ENCODE data around the gene NKAIN2. TPM values are rescaled to one million over a fixed set of nuclear protein-coding genes. Genes with fewer than 3 reads are reported as not detected.
"Not testable (repeated sequence)": the region's sequence is repeated elsewhere in the genome, so short reads cannot be mapped to it uniquely, and the experiment has no call there.

Gene NKAIN2
- polyA plus RNA-seq, 1 donor (not counting 4 experiments of a cell fraction or from before 2014, with no cell fraction given), result 0.13 TPM

GRCh38 chr6:124396361-124396760 is 592.7 kb downstream of the NKAIN2 start:
- Histone ChIP-seq H3K79me2 (ENCODE audit: control insufficient read depth, insufficient read depth, low read length) (no peaks in the 10 kb centered on the region), H3K9ac (ENCODE audit: control insufficient read depth, extremely low read depth, insufficient read depth, low read length) (no peak overlapping the region), H3K9me1 (ENCODE audit: control insufficient read depth, extremely low read depth, insufficient read depth, low read length) (no peaks in the 10 kb centered on the region), H3K4me3 (ENCODE audit: control insufficient read depth in 2 of 3, extremely low read depth in 1 of 3, insufficient read depth in 2 of 3, low read depth in 1 of 3, low read length in 3 of 3) (no peak overlapping the region), H3K4me2 (ENCODE audit: control insufficient read depth, extremely low read depth, insufficient read depth, low read depth, low read length) (no peak overlapping the region), H3K27ac (ENCODE audit: control insufficient read depth, insufficient read depth, low read length) (no peak overlapping the region), H3K27me3 (ENCODE audit: control insufficient read depth, extremely low read depth, insufficient read depth, low read length) (no peaks in the 10 kb centered on the region), H3K4me1 (ENCODE audit: control insufficient read depth, extremely low read depth, insufficient read depth, low read length) (no peaks in the 10 kb centered on the region), H3K36me3 (ENCODE audit: control insufficient read depth in 2 of 2, extremely low read depth in 1 of 2, insufficient read depth in 2 of 2, low read length in 2 of 2) (no peaks in the 10 kb centered on the region), H2AFZ (ENCODE audit: control insufficient read depth, low read length) (no peak overlapping the region), H3K9me3 (ENCODE audit: control insufficient read depth, low read depth, low read length) (no peaks in the 10 kb centered on the region), H4K20me1 (ENCODE audit: control insufficient read depth, extremely low read depth, insufficient read depth, low read length) (no peaks in the 10 kb centered on the region)
- dilution Hi-C loops (cut with MboI; ENCODE audit: extremely low pct_ligation_motif_present, low sequenced_read_pairs), result no loop called here
- no peak for TF ChIP-seq EZH2 (IDR thresholded peaks at IDR 0.05; ENCODE audit: low read length)
- DNase-seq (ENCODE audit: low read depth, low spot score) (no peak), FAIRE-seq (no peak)

- Histone ChIP-seq H4K20me1 (ENCODE audit: control insufficient read depth, extremely low read depth, insufficient read depth, low read length) (no peaks in the 10 kb centered on the region), H3K9me1 (ENCODE audit: control insufficient read depth, extremely low read depth, insufficient read depth, low read length) (no peaks in the 10 kb centered on the region), H3K27ac (ENCODE audit: control insufficient read depth, insufficient read depth, low read length) (no peak overlapping the region), H3K79me2 (ENCODE audit: control insufficient read depth, insufficient read depth, low read length) (no peaks in the 10 kb centered on the region), H3K9ac (ENCODE audit: control insufficient read depth, extremely low read depth, insufficient read depth, low read length) (no peak overlapping the region), H2AFZ (ENCODE audit: control insufficient read depth, low read length) (no peak overlapping the region), H3K36me3 (ENCODE audit: control insufficient read depth in 2 of 2, extremely low read depth in 1 of 2, insufficient read depth in 2 of 2, low read length in 2 of 2) (no peaks in the 10 kb centered on the region), H3K4me3 (ENCODE audit: control insufficient read depth in 2 of 3, extremely low read depth in 1 of 3, insufficient read depth in 2 of 3, low read depth in 1 of 3, low read length in 3 of 3) (no peak overlapping the region), H3K4me2 (ENCODE audit: control insufficient read depth, extremely low read depth, insufficient read depth, low read depth, low read length) (no peak overlapping the region), H3K27me3 (ENCODE audit: control insufficient read depth, extremely low read depth, insufficient read depth, low read length) (no peaks in the 10 kb centered on the region), H3K4me1 (ENCODE audit: control insufficient read depth, extremely low read depth, insufficient read depth, low read length) (no peaks in the 10 kb centered on the region), H3K9me3 (ENCODE audit: control insufficient read depth, low read depth, low read length) (no peaks in the 10 kb centered on the region)
- DNase-seq (ENCODE audit: low read depth, low spot score), result no peak
- dilution Hi-C loops (cut with MboI; ENCODE audit: extremely low pct_ligation_motif_present, low sequenced_read_pairs), result no loop called here
- FAIRE-seq, result no peak
- TF ChIP-seq EZH2 (IDR thresholded peaks at IDR 0.05; ENCODE audit: low read length), result no peak
- TF ChIP-seq, protein P1, sequence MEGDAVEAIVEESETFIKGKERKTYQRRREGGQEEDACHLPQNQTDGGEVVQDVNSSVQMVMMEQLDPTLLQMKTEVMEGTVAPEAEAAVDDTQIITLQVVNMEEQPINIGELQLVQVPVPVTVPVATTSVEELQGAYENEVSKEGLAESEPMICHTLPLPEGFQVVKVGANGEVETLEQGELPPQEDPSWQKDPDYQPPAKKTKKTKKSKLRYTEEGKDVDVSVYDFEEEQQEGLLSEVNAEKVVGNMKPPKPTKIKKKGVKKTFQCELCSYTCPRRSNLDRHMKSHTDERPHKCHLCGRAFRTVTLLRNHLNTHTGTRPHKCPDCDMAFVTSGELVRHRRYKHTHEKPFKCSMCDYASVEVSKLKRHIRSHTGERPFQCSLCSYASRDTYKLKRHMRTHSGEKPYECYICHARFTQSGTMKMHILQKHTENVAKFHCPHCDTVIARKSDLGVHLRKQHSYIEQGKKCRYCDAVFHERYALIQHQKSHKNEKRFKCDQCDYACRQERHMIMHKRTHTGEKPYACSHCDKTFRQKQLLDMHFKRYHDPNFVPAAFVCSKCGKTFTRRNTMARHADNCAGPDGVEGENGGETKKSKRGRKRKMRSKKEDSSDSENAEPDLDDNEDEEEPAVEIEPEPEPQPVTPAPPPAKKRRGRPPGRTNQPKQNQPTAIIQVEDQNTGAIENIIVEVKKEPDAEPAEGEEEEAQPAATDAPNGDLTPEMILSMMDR (optimal IDR thresholded peaks at IDR 0.05 in 1 of 3, IDR thresholded peaks at IDR 0.05 in 1 of 3, conservative IDR thresholded peaks at IDR 0.05 in 1 of 3; ENCODE audit: extremely low read depth in 1 of 3, insufficient read depth in 2 of 3, low read length in 3 of 3), result peak in 1 of 3 experiments; percentile 25
These were observed 596.8 kb downstream of the NKAIN2 start for GRCh38 chr6:124400261-124400999.

DNA sequence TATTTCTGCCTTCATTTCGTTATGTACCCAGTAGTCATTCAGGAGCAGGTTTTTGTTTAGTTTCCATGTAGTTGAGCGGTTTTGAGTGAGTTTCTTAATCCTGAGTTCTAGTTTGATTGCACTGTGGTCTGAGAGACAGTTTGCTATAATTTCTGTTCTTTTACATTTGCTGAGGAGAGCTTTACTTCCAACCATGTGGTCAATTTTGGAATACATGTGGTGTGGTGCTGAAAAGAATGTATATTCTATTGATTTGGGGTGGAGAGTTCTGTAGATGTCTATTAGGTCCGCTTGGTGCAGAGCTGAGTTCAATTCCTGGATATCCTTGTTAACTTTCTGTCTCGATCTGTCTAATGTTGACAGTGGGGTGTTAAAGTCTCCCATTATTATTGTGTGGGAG is 606.8 kb downstream of the NKAIN2 start:
- H3K27me3 ChIP-seq (ENCODE audit: control insufficient read depth, extremely low read depth, insufficient read depth, low read length); H3K4me3 ChIP-seq (ENCODE audit: control insufficient read depth in 2 of 3, extremely low read depth in 1 of 3, insufficient read depth in 2 of 3, low read depth in 1 of 3, low read length in 3 of 3); H3K27ac ChIP-seq (ENCODE audit: control insufficient read depth, insufficient read depth, low read length); DNase-seq (ENCODE audit: low read depth, low spot score); H3K79me2 ChIP-seq (ENCODE audit: control insufficient read depth, insufficient read depth, low read length); FAIRE-seq; dilution Hi-C loops (cut with MboI; ENCODE audit: extremely low pct_ligation_motif_present, low sequenced_read_pairs); H4K20me1 ChIP-seq (ENCODE audit: control insufficient read depth, extremely low read depth, insufficient read depth, low read length); H3K36me3 ChIP-seq (ENCODE audit: control insufficient read depth in 2 of 2, extremely low read depth in 1 of 2, insufficient read depth in 2 of 2, low read length in 2 of 2); H3K4me2 ChIP-seq (ENCODE audit: control insufficient read depth, extremely low read depth, insufficient read depth, low read depth, low read length); H3K9me1 ChIP-seq (ENCODE audit: control insufficient read depth, extremely low read depth, insufficient read depth, low read length); H3K4me1 ChIP-seq (ENCODE audit: control insufficient read depth, extremely low read depth, insufficient read depth, low read length); H3K9ac ChIP-seq (ENCODE audit: control insufficient read depth, extremely low read depth, insufficient read depth, low read length); H3K9me3 ChIP-seq (ENCODE audit: control insufficient read depth, low read depth, low read length); H2AFZ ChIP-seq (ENCODE audit: control insufficient read depth, low read length): not testable (repeated sequence)

- H3K4me3 ChIP-seq (ENCODE audit: control insufficient read depth in 2 of 3, extremely low read depth in 1 of 3, insufficient read depth in 2 of 3, low read depth in 1 of 3, low read length in 3 of 3); H2AFZ ChIP-seq (ENCODE audit: control insufficient read depth, low read length); H3K4me1 ChIP-seq (ENCODE audit: control insufficient read depth, extremely low read depth, insufficient read depth, low read length); DNase-seq (ENCODE audit: low read depth, low spot score); H3K36me3 ChIP-seq (ENCODE audit: control insufficient read depth in 2 of 2, extremely low read depth in 1 of 2, insufficient read depth in 2 of 2, low read length in 2 of 2); H3K9me3 ChIP-seq (ENCODE audit: control insufficient read depth, low read depth, low read length); dilution Hi-C loops (cut with MboI; ENCODE audit: extremely low pct_ligation_motif_present, low sequenced_read_pairs); FAIRE-seq; H3K27ac ChIP-seq (ENCODE audit: control insufficient read depth, insufficient read depth, low read length); H3K9me1 ChIP-seq (ENCODE audit: control insufficient read depth, extremely low read depth, insufficient read depth, low read length); H3K79me2 ChIP-seq (ENCODE audit: control insufficient read depth, insufficient read depth, low read length); H4K20me1 ChIP-seq (ENCODE audit: control insufficient read depth, extremely low read depth, insufficient read depth, low read length); H3K27me3 ChIP-seq (ENCODE audit: control insufficient read depth, extremely low read depth, insufficient read depth, low read length); H3K9ac ChIP-seq (ENCODE audit: control insufficient read depth, extremely low read depth, insufficient read depth, low read length); H3K4me2 ChIP-seq (ENCODE audit: control insufficient read depth, extremely low read depth, insufficient read depth, low read depth, low read length): not testable (repeated sequence)
These were observed 609.0 kb downstream of the NKAIN2 start for GRCh38 chr6:124412657-124413056.
